Body of pancreas (tissue), 4 donors: ENCODE data around the gene IBTK. TPM values are rescaled to one million over a fixed set of nuclear protein-coding genes. Genes with fewer than 3 reads are reported as not detected.

ENCODE experiments used
- ATAC-seq: fragments of 150-250 bp; one replicate; pipeline ENCODE4 v1.9.1; 2016
- DNase-seq, 4 donors: peaks; one replicate each; pipeline ENCODE4 v3.0.0-alpha.2; 2019
- H3K27ac ChIP-seq, 4 donors: fragments of 200-600 bp; sonication (generic); 1 replicate in 3 of 4; 2 replicates in 1 of 4; pipeline versions ENCODE4 v1.5.1 to v1.6.1; 2016 to 2019; ENCODE audit warnings: mild to moderate bottlenecking in 1 of 4, mixed read lengths in 1 of 4, moderate library complexity in 1 of 4
- H3K27me3 ChIP-seq, 2 donors: fragments of 200-600 bp; sonication (generic); one replicate each; pipeline ENCODE4 v1.6.0; 2016; ENCODE audit warnings: mild to moderate bottlenecking in 1 of 2
- H3K36me3 ChIP-seq, 2 donors: fragments of 200-600 bp; sonication (generic); replicated peaks in 1 of 2; 2 replicates each; pipeline ENCODE4 v1.5.1; 2016; ENCODE audit warnings: low read depth in 2 of 2; ENCODE audit not compliant: insufficient read depth in 1 of 2
- H3K4me1 ChIP-seq: fragments of 200-600 bp; sonication (generic); one replicate; pipeline ENCODE4 v1.6.0; 2016
- H3K4me3 ChIP-seq, 2 donors: fragments of 200-600 bp; sonication (generic); 1 replicate in 1 of 2; 2 replicates in 1 of 2; pipeline ENCODE4 v1.5.1; 2016 to 2019
- H3K9me3 ChIP-seq, 3 donors: fragments of 200-600 bp; sonication (generic); 1 replicate in 2 of 3; 2 replicates in 1 of 3; pipeline ENCODE4 v1.5.1; 2016
- CTCF ChIP-seq, 7 experiments: fragments of 450-650 bp in 4 of 7; fragments of 200-600 bp in 3 of 7; sonication (generic) in 3 of 7; IDR thresholded peaks; one replicate each; pipeline ENCODE4 v1.5.1; 2016 to 2019; ENCODE audit warnings: antibody characterized with exemption in 7 of 7
- POLR2A ChIP-seq, 3 donors: fragments of 450-650 bp; IDR thresholded peaks; one replicate each; pipeline ENCODE4 v1.6.1; 2016; ENCODE audit warnings: antibody characterized with exemption in 3 of 3, mild to moderate bottlenecking in 2 of 3
- WGBS, 2 donors: methylation state at CpG; one replicate each; pipeline ENCODE4 v1.1.5; 2017; 5-methylcytosine and 5-hydroxymethylcytosine counted together
- intact Hi-C: fragments of 100-400 bp; cut with DNase I; formaldehyde crosslinking; loops from one replicate; pipeline ENCODE4 v1.15.1; 2023
- total RNA-seq, 2 donors: library from RNA; depleted of rRNA; stranded (reverse); fragments of >200 nt; gene quantifications; one replicate each; pipeline ENCODE4 v1.1.0, GENCODE V29; 2016

IBTK gene
- total RNA-seq, 2 donors from 2014 or later, result 18.8 to 27.2 TPM

GRCh38 chr6:82275686-82276085, 28.1 kb upstream of the IBTK start:
- TF ChIP-seq POLR2A (IDR thresholded peaks at IDR 0.05) (no peak), CTCF (IDR thresholded peaks at IDR 0.05) (no peak)
- DNase-seq, result no peak
- H3K36me3 ChIP-seq, result no peaks in the 10 kb centered on the region
- H3K9me3 ChIP-seq, result no peaks in the 10 kb centered on the region
- no peaks in the 10 kb centered on the region for H3K4me1 ChIP-seq
- H3K27me3 ChIP-seq, result no peaks in the 10 kb centered on the region
- WGBS, 2 donors, result 62 to 72% methylated on average over 5 of the region's 5 CpGs
- no peak for ATAC-seq
- H3K4me3 ChIP-seq, result no peak overlapping the region
- intact Hi-C loops, result no loop called here
- no peak overlapping the region for H3K27ac ChIP-seq

GRCh38 chr6:82273295-82273694, 25.8 kb upstream of the IBTK start:
- intact Hi-C loops, result loop anchor here (5.0 kb wide), 1 partner anchor 779 kb away; no protein-coding TSS in a partner anchor
- H3K4me3 ChIP-seq, result no peak overlapping the region
- H3K27ac ChIP-seq, result no peak overlapping the region
- ATAC-seq (no peak), DNase-seq (no peak)
- H3K9me3 ChIP-seq, result no peaks in the 10 kb centered on the region
- H3K36me3 ChIP-seq, result no peaks in the 10 kb centered on the region
- H3K27me3 ChIP-seq, result no peaks in the 10 kb centered on the region
- TF ChIP-seq CTCF (IDR thresholded peaks at IDR 0.05) (no peak), POLR2A (IDR thresholded peaks at IDR 0.05) (no peak)
- WGBS, 2 donors, result 43 to 60% methylated on average over 1 of the region's 1 CpG
- H3K4me1 ChIP-seq, result no peaks in the 10 kb centered on the region

DNA sequence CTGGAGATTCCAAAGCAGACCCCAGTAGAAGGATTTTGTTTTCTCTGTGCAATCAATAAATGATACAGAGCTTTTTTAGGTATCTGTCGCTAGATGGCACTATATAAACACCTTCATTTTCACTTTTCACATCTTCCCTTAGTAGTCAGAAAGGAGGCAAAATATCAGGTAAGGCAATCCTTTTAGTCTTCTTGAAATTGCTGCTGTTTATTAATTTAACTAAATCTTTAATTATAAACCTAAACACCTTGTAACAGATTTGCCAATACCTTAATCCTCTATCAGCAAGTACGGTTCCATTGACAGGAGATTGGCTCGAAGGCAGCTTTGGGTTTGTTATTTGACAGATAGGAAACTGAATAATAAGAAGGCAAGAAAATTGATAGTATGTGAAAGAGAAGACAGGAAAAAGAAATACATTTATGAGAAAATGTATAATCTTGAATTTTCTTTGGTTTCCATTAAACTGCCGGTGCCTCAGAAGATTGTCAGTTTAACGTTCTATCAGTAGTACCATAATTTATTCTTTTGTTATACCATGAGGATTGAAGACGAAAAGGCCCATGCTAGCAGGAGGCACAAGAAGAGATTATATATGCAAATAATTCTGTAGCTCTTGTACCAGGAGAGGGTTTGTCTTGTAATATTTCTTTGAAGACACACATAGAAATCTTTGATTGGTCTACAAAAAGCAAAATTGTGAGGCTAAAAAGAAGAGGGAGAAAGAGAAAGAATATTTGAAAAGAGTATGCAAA, 23.5 kb upstream of the IBTK start:
- no peak for DNase-seq
- Histone ChIP-seq H3K4me1 (no peaks in the 10 kb centered on the region), H3K27ac (no peak overlapping the region), H3K27me3 (no peaks in the 10 kb centered on the region), H3K36me3 (no peaks in the 10 kb centered on the region), H3K4me3 (no peak overlapping the region), H3K9me3 (no peaks in the 10 kb centered on the region)
- WGBS, 2 donors, result 51 to 54% methylated on average over 6 of the region's 6 CpGs
- ATAC-seq, result no peak
- TF ChIP-seq POLR2A (IDR thresholded peaks at IDR 0.05) (no peak), CTCF (IDR thresholded peaks at IDR 0.05) (peak in 6 of 7 experiments; percentile 57 to 70 (median 66))
- intact Hi-C loops, result loop anchor here (5.0 kb wide), 1 partner anchor 781 kb away; no protein-coding TSS in a partner anchor

DNA sequence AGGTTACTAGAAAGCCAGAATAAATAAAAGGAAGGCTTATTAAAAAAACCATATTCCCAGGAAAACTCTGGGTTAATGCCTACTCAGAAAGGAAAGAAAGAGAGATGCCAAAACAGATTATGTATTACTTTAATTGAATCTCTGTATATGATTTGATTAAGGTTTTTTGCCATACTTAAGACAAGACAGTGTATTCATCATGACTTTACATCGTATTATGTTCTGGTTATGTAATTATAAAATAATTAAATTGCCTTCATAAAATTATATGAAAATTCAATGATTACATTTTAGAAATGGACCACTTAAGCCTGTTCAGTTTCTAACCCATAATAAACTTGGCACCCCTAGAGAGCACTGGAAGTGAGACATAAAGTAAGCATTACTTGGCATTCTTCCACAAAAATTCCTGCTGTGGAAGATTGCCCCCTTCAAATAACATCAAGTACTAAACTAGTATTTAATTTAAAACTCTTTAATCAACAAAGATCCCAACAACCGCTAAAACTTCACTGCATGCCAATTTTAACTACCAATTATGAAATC, 20.8 kb upstream of the IBTK start:
- ATAC-seq, result no peak
- no peak overlapping the region for H3K27ac ChIP-seq
- no peaks in the 10 kb centered on the region for H3K36me3 ChIP-seq
- intact Hi-C loops, result no loop called here
- DNase-seq, result no peak
- no peak for TF ChIP-seq CTCF (IDR thresholded peaks at IDR 0.05)
- TF ChIP-seq POLR2A (IDR thresholded peaks at IDR 0.05), result no peak
- no peak overlapping the region for H3K4me3 ChIP-seq
- no peaks in the 10 kb centered on the region for H3K27me3 ChIP-seq
- no peaks in the 10 kb centered on the region for H3K4me1 ChIP-seq
- H3K9me3 ChIP-seq, result no peaks in the 10 kb centered on the region
- WGBS, 2 donors, result 40 to 42% methylated on average over 2 of the region's 2 CpGs
